Activated naive CD8-positive, alpha-beta T cell treated with anti-CD3 and anti-CD28 coated beads, Interleukin-2, amount 10 ng/mL, durations not matched to agents 7 days and 5 days (primary cell): ENCODE measurements around the gene B9D1. TPM values are rescaled to one million over a fixed set of nuclear protein-coding genes. Genes with fewer than 3 reads are reported as not detected.

Source experiments
- ATAC-seq: fragments of 150-1000 bp; cut with Tn5 transposase; one replicate; pipeline ENCODE4 v1.10.0; 2021; ENCODE audit warnings: low read depth, moderate library complexity
- POLR2A ChIA-PET: fragments of 350-600 bp; sonication (Branson Sonifier 250); formaldehyde crosslinking; loops from one replicate; lab custom pipeline; 2021; ENCODE audit warnings: antibody characterized with exemption; lab: Charles Lee
- DNase-seq: peaks from one replicate; pipeline ENCODE4 v3.0.0; 2021
- H3K27ac Mint-ChIP-seq: one replicate; pipeline ENCODE4 v1.8.0; 2022; ENCODE audit warnings: mild to moderate bottlenecking, mixed read lengths
- H3K27me3 Mint-ChIP-seq: one replicate; pipeline ENCODE4 v1.8.0; 2022; ENCODE audit warnings: mild to moderate bottlenecking, moderate library complexity, mixed read lengths
- H3K36me3 Mint-ChIP-seq: one replicate; pipeline ENCODE4 v1.8.0; 2021; ENCODE audit warnings: mild to moderate bottlenecking, mixed read lengths
- H3K4me1 Mint-ChIP-seq: one replicate; pipeline ENCODE4 v1.8.0; 2021; ENCODE audit warnings: mixed read lengths
- H3K4me3 Mint-ChIP-seq: one replicate; pipeline ENCODE4 v1.8.0; 2022; ENCODE audit warnings: mild to moderate bottlenecking, moderate library complexity, mixed read lengths
- H3K9me3 Mint-ChIP-seq: one replicate; pipeline ENCODE4 v1.8.0; 2021; ENCODE audit warnings: mixed read lengths
- total RNA-seq, 2 experiments: library from RNA; stranded (reverse); gene quantifications; one replicate each; pipeline ENCODE4 v1.2.3, GENCODE V29; 2021

The B9D1 gene
- total RNA-seq, 2 experiments from 2014 or later, result 1.6 to 2.1 TPM

DNA sequence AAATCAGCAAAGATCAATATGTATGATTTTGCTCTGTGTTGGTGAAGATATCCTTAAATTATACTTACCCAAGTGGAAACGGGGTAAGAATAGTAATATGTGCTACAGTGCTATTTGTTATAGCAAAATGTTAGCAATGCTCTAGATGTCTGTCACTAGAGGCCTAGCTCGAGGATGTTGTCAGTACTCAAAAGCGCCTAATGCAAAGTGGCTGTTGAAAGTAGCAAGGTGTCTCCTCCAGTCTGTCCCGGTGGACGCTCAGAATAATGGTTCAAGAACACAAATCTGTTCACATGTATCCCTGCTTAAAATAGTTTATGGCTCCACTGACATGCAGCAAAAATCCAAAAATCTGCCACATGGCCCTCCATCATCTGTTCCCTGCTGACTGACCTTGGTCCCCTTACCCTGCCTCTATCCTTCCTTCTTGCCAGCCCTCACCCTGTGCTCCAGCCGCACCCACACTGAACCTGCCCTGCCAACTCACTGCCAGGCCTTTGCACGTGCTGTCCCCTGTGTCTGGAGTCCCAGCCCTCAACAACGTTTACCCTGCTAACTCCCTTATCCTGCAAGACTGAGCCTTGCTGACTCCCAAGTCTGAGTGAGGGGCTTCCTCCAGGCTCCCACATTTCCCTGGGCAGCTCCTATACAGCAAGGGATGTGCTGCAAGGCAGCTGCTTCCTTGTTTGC lies 38.9 kb upstream of the B9D1 start:
- Mint-ChIP-seq H3K36me3 (no peaks in the 10 kb centered on the region), H3K27ac (no peak overlapping the region), H3K9me3 (peaks cover 2% of the 10 kb centered on the region), H3K27me3 (peaks cover under 1% of the 10 kb centered on the region), H3K4me3 (no peak overlapping the region), H3K4me1 (no peaks in the 10 kb centered on the region)
- ATAC-seq, result no peak
- POLR2A ChIA-PET, result no interaction called here
- no peak for DNase-seq

DNA sequence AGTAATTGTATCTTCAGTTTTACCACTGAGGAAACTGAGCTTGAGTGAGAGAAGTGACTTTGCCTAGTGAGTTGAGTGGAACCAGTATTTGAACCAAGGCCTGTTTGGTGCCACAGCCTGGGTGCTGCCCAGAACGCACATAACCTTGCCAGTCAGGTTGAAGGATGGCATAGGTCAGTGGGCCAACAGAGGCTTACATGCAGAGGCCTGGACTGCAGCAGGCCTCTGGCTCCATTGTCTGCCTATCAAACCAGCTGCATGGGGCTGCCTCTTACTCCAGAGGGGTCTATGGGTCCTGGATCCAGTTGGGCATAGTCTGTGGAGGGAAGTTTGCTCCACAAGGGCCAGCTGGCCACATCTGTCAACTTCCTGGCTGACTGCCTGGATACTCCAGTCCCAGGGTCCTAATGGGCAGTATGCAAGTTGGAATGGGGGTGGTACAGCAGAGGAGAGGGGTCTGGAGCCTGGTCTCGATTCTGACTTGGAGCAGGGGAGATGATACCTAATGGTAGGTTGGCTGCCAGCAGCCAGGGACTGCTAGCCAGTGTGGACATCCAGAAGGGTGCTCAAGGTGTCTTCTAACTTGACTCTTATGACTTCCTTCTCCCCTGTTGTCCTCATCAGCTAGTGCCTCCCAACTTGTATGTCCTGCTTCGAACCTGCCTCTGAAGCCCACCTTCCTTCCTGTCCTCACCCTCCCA lies 37.4 kb upstream of the B9D1 start:
- Mint-ChIP-seq H3K27ac (no peak overlapping the region), H3K4me1 (no peaks in the 10 kb centered on the region), H3K4me3 (no peak overlapping the region), H3K9me3 (peaks cover 2% of the 10 kb centered on the region), H3K27me3 (peaks cover 7% of the 10 kb centered on the region), H3K36me3 (no peaks in the 10 kb centered on the region)
- no peak for ATAC-seq
- DNase-seq, result no peak
- POLR2A ChIA-PET, result no interaction called here

DNA sequence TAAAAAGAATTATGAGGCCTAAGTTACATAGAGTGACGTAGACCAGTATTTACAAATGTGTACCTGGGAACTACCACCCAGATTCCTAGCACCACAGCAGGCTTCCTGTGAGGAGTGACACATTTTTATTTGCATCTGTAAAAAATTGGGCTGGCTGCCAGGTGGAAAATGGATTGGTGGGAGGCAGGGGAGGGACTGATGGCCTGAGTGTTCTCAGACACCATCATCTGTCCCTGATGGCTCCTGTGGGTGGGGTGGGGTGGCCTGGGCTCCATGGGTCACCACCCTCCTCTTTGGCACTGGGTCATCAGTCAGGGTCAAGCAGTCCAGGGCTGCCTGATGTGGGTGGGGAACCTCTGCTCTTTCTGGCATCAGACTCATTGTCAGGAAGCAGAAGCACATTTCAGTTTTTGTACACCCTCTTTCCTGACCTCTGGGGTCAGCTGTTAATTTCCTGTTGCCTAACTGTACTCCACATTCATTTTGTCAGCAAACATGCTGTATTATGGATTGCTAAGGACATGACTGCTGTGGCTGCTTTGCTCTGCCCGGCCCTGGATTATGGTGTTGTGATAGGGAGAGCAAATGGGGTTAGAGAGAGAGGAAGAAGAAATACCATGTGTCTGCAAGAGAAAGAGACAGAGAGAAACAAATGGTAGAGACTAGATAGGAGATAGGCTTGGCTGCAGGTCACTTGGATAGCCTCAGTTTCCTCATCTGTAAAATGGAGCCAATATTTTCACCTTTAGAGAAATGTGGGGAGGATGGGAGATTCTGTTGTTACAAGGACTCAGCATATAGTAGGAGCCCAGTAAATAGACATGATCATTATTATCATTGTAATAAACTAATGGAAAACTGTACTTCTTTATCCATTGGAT lies 36.0 kb upstream of the B9D1 start:
- Mint-ChIP-seq H3K4me3 (no peak overlapping the region), H3K9me3 (peaks cover under 1% of the 10 kb centered on the region), H3K27ac (no peak overlapping the region), H3K27me3 (peaks cover 8% of the 10 kb centered on the region), H3K36me3 (no peaks in the 10 kb centered on the region), H3K4me1 (no peaks in the 10 kb centered on the region)
- POLR2A ChIA-PET, result no interaction called here
- DNase-seq (no peak), ATAC-seq (no peak)

DNA sequence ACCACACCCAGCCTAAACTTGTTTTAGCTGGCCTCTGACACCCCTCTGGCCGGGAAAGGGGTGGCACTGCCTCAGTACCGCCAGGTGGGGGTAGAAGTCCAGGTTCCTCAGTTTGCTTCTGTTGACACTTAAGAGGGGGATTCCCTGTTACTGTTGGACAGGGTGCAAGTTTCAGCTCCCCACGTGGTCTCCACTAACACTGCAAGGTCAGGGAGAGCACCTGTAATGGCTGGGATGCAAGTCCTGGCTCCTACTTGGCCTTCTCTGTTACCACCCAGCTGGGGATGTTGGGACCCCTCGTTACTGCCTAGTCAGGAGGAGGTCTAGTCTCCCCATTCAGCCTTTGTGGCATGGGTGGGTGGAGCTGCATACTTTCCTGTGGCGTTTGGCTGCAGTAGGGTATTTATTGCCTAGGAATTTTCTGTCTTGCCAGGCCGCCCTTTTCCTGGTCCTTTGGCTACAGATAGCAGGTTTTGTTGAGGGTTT lies 35.1 kb upstream of the B9D1 start:
- Mint-ChIP-seq H3K36me3 (no peaks in the 10 kb centered on the region), H3K27me3 (peaks cover 14% of the 10 kb centered on the region), H3K9me3 (no peaks in the 10 kb centered on the region), H3K4me1 (no peaks in the 10 kb centered on the region), H3K4me3 (no peak overlapping the region), H3K27ac (no peak overlapping the region)
- DNase-seq (no peak), ATAC-seq (no peak)
- POLR2A ChIA-PET, result no interaction called here

DNA sequence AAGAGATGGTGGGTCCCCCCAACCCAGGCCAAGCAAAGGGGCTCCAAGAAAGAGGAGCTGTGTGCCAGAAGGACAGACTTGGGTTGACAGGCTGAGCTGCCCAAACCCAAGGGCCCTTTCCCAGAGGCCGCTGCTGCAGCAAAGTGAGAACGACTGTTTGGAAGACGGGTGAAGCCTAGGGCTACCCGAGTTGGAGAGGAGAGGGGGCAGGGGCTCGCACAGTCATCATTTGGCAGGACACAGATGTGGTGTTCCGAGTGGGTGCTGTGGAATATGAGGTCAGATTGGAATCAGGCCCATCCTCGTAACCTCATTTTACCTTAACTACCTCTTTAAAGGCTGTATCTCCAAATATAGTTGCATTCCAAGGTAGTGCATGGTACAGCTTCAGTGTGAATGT lies 29.8 kb upstream of the B9D1 start:
- Mint-ChIP-seq H3K9me3 (no peaks in the 10 kb centered on the region), H3K27ac (no peak overlapping the region), H3K27me3 (peaks cover 28% of the 10 kb centered on the region), H3K36me3 (no peaks in the 10 kb centered on the region), H3K4me3 (no peak overlapping the region), H3K4me1 (peaks cover 2% of the 10 kb centered on the region)
- DNase-seq, result no peak
- ATAC-seq, result no peak
- POLR2A ChIA-PET, result no interaction called here

DNA sequence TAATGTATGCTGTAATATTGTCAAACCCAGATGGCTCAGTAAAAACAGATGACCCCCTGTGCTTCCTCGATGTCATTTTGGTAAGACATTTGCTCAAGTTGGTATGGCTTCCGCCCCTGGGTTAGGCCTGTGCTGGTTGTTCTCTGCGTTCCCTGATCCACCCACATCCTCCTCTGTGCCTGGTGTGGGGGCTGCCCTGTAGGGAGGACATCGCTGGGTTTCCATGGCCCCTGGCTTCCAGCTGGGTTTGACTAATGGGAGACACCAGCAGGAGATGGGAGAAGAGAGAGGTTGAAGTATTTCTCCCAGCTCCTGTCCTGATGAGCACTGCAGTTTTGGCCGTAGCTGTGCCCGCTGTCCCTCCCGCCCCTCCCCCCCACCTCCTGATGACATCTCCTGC lies 28.9 kb upstream of the B9D1 start:
- Mint-ChIP-seq H3K4me1 (peaks cover 3% of the 10 kb centered on the region), H3K9me3 (no peaks in the 10 kb centered on the region), H3K27me3 (peaks cover 27% of the 10 kb centered on the region), H3K36me3 (no peaks in the 10 kb centered on the region), H3K4me3 (no peak overlapping the region), H3K27ac (no peak overlapping the region)
- DNase-seq, result no peak
- POLR2A ChIA-PET, result no interaction called here
- no peak for ATAC-seq

DNA sequence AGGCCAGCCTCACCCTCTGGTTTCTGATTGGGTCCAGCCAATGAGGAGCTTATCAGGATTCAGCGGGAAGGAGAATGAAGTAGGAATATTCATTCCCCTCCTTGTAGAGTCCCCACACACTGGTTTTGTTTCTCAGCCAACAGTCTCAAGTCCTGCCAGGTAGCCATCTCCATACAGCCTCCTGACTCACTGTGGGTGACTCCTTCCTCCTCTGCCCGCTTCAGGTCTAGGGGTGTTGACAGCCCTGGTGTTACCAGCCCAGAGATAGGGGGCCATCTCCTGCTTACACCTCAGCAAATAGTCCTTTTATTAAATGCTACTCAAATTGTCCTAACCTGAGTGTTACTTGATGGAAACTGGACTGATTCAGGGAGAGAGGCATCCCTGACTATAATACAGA lies 28.4 kb upstream of the B9D1 start:
- H3K4me1 Mint-ChIP-seq, result peaks cover 3% of the 10 kb centered on the region
- no peak overlapping the region for H3K27ac Mint-ChIP-seq
- ATAC-seq, result no peak
- H3K9me3 Mint-ChIP-seq, result no peaks in the 10 kb centered on the region
- POLR2A ChIA-PET, result no interaction called here
- no peaks in the 10 kb centered on the region for H3K36me3 Mint-ChIP-seq
- peaks cover 26% of the 10 kb centered on the region for H3K27me3 Mint-ChIP-seq
- no peak for DNase-seq
- no peak overlapping the region for H3K4me3 Mint-ChIP-seq

DNA sequence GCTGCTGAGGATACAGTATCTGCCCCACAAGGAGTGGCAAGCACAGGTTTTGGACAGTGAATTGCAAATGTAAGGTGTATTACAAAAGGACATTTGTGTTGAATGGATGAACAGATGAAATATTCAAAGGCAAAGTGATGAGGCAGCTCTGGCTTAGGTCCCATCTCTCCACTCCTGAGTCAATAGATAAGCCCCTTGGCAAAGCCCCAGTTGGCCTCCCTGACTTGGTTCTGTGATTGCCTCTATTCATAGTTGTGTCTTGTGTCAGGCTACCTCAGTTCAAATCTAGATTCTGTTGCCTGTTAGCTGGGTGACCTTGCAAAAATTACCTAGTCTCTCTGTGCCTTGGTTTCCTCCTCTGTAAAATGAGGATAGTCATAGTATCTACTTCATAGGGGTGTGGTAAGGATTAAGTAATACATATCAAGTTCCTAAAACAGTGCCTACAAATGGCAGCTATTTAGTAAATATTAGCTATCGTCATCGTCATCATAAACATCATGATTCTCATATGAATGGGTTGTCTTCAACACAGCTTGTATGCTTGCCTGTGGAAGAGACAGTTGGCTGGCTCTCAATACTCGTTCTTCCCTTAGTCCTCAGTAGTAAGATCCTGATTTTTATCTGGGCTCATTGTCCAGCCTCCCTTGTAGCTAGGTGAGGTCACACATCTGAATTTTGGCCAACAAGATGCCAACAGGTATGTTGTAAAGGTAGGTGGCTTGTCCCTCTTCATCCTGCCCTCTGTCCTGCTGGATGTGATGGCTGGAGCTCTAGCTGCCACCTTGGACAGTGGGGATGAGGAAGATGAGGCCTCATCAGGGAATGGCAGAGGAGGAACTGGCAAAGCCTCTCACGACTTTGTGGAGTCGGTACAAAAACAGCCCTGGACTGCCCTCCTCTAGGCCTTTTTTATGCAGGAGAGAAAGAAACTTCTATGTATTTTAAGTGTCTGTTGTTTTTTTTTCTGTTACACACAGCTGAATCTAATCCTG lies 26.6 kb upstream of the B9D1 start:
- Mint-ChIP-seq H3K4me1 (peaks cover 7% of the 10 kb centered on the region), H3K36me3 (peaks cover 5% of the 10 kb centered on the region), H3K4me3 (no peak overlapping the region), H3K27ac (no peak overlapping the region), H3K9me3 (no peaks in the 10 kb centered on the region), H3K27me3 (peaks cover 20% of the 10 kb centered on the region)
- DNase-seq, result no peak
- no peak for ATAC-seq
- POLR2A ChIA-PET, result interaction anchor here (0.8 to 1.2 kb wide), 3 partner anchors 10 to 11 kb away, joined by 3 read pairs; partner anchors contain the start of gene MAPK7

DNA sequence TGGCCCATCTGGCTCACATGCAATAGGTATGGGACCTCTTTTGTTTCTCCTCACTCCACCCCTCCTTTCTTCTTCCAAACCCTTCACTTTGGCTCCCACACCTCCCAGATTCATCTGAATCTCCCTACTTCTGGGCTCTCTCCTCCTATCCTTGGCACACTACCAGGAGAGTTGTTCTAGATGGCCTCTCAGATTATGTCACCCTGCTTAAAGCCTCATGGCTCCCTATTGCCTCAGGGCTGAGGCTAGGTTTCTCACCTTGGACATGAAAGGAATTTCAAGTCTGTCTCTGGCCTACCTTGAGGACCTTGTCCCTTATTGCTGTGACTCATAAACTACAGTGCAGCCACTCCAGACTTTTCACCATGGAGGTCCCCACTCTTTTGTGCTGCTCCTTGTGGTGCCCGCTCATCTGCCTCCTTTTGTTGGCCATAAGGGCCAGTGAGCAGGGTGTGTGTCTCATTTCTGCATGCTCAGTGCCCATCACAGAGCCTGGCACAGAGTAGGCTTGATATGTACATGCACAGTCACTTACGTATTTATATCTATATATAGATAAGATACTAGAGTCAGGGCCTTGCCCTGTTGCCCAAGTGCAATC lies 25.5 kb upstream of the B9D1 start:
- H3K27ac Mint-ChIP-seq, result no peak overlapping the region
- peaks cover 7% of the 10 kb centered on the region for H3K4me1 Mint-ChIP-seq
- H3K9me3 Mint-ChIP-seq, result no peaks in the 10 kb centered on the region
- peaks cover 18% of the 10 kb centered on the region for H3K27me3 Mint-ChIP-seq
- H3K36me3 Mint-ChIP-seq, result peaks cover 7% of the 10 kb centered on the region
- POLR2A ChIA-PET, result interaction anchor here (0.8 kb wide), 1 partner anchor 10 kb away, joined by 3 read pairs; the partner anchor contains the start of gene MAPK7
- no peak for ATAC-seq
- peak overlapping the region; percentile 5 for H3K4me3 Mint-ChIP-seq
- no peak for DNase-seq

DNA sequence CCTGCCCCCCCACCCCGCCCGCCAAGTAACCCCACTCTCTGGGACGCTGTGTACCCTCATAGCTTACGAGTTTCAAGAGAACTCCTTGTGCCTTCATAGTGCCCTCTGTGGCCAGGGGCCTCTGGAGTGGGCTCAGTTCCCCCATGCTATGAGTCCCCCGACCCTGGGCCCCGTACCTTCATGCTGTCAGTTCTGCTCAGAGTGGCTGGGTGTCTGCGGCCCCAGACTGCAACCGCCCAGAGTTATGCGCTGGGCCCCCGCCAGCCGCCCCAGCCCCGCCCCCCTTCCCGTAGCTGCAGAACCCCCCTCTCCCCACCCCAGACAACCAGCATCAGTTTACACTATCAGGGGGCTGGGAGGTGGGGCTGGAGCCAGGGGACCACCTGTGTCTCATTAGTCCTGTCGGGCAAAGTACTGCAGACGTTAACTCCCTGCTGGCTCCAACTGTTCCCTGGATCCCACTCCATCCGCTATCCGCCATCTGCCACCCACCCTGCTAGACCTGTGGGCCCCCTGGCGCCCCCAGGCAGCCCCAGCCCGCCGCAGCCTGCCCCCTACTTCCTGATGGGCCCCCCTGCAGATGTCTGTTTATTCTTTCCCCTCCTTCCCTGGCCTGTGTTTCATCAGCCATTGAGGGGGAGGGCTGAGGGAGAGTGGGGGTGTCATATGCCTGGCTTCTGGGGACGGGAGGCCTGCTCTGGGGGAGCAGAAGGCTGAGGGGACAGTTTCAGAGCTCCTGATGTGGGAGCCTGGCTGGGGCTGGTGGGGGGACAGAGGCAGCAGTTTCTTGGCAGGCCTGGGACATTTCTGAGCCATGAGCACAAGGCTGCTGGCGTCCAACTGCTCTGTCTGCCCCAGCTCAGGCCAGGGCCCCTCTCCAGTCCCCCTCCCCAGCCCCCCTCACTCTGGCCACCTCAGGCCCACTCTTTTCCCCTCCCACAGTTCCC lies 24.7 kb upstream of the B9D1 start, which contains the start of gene MFAP4:
Gene MFAP4, minus strand, starts transcription at position 217 of the 947 bp plus-strand sequence. Its CDS starts 35 bp downstream, at position 182.
- no peak for DNase-seq

More for the DNA sequence above, 24.7 kb upstream of the B9D1 start, which contains the start of gene MFAP4:
- POLR2A ChIA-PET, result no interaction called here
- ATAC-seq, result no peak
- H3K9me3 Mint-ChIP-seq, result no peaks in the 10 kb centered on the region
- peak within 1 kb of the TSS; percentile 5 for H3K4me3 Mint-ChIP-seq
- H3K27ac Mint-ChIP-seq, result no peak within 1 kb of the TSS
- H3K36me3 Mint-ChIP-seq, result peaks cover 8% of the 10 kb centered on the region
- H3K27me3 Mint-ChIP-seq, result peaks cover 13% of the 10 kb centered on the region
- peaks cover 7% of the 10 kb centered on the region for H3K4me1 Mint-ChIP-seq
